Measurements from ENCODE around the gene MRPL54. TPM values are rescaled to one million over a fixed set of nuclear protein-coding genes. Genes with fewer than 3 reads are reported as not detected.

The MRPL54 gene
- polyA plus RNA-seq, 1 donor (not counting 4 experiments of a cell fraction or from before 2014, with no cell fraction given) = 27.0 TPM

DNA sequence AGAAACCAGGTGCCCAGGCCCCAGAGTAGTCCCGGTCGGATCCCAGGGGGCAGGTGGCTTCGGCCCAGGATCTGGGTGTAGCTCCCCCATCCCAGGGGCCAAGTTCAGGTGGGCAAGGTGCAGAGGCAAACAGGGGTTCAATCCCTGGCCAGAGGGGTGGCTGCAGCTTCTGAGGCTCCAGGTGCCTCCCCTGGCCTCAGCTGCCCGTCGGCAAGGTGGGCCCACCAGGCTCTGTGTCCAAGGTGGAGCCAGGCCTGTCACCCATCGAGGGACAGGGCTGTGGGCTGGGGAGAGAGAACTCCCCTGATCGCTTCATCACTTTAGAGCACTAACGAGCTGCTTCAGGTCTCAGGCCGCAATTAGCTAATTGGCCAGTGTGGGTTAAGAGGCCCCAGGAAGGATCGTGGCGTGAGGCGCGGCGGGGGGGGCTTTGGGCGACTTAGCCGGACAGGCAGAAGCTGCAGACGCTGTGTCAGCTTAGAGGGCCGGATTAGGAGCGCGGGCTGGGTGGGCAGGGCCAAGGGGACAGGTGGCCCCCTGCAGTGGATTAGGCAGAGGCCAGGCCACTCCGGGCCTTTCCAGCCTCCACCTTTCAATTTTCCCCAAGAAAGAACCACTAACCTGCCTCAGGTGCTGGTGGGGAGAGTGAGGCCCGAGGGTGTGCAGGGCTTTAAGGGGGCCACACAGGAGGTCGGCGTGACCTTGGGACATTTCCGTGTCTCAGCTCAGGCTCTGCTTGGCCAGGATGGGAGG lies 12.3 kb downstream of the MRPL54 start:
- no peaks in the 10 kb centered on the region for H3K4me1 ChIP-seq (ENCODE audit: control insufficient read depth, extremely low read depth, insufficient read depth, low read length)
- no peak for FAIRE-seq
- no peak overlapping the region for H3K9ac ChIP-seq (ENCODE audit: control insufficient read depth, extremely low read depth, insufficient read depth, low read length)
- H3K79me2 ChIP-seq (ENCODE audit: control insufficient read depth, insufficient read depth, low read length) = no peaks in the 10 kb centered on the region
- no peaks in the 10 kb centered on the region for H3K9me3 ChIP-seq (ENCODE audit: control insufficient read depth, low read depth, low read length)
- H2AFZ ChIP-seq (ENCODE audit: control insufficient read depth, low read length) = no peak overlapping the region
- H3K9me1 ChIP-seq (ENCODE audit: control insufficient read depth, extremely low read depth, insufficient read depth, low read length) = no peaks in the 10 kb centered on the region
- H3K27ac ChIP-seq (ENCODE audit: control insufficient read depth, insufficient read depth, low read length) = no peak overlapping the region
- DNase-seq (ENCODE audit: low read depth, low spot score) = no peak
- H3K4me2 ChIP-seq (ENCODE audit: control insufficient read depth, extremely low read depth, insufficient read depth, low read depth, low read length) = no peak overlapping the region
- TF ChIP-seq EZH2 (IDR thresholded peaks at IDR 0.05; ENCODE audit: low read length) = no peak
- TF ChIP-seq, protein P1, sequence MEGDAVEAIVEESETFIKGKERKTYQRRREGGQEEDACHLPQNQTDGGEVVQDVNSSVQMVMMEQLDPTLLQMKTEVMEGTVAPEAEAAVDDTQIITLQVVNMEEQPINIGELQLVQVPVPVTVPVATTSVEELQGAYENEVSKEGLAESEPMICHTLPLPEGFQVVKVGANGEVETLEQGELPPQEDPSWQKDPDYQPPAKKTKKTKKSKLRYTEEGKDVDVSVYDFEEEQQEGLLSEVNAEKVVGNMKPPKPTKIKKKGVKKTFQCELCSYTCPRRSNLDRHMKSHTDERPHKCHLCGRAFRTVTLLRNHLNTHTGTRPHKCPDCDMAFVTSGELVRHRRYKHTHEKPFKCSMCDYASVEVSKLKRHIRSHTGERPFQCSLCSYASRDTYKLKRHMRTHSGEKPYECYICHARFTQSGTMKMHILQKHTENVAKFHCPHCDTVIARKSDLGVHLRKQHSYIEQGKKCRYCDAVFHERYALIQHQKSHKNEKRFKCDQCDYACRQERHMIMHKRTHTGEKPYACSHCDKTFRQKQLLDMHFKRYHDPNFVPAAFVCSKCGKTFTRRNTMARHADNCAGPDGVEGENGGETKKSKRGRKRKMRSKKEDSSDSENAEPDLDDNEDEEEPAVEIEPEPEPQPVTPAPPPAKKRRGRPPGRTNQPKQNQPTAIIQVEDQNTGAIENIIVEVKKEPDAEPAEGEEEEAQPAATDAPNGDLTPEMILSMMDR (optimal IDR thresholded peaks at IDR 0.05 in 1 of 3, IDR thresholded peaks at IDR 0.05 in 1 of 3, conservative IDR thresholded peaks at IDR 0.05 in 1 of 3; ENCODE audit: extremely low read depth in 1 of 3, insufficient read depth in 2 of 3, low read length in 3 of 3) = no peak
- H3K27me3 ChIP-seq (ENCODE audit: control insufficient read depth, extremely low read depth, insufficient read depth, low read length) = peaks cover 7% of the 10 kb centered on the region
- no peak overlapping the region for H3K4me3 ChIP-seq (ENCODE audit: control insufficient read depth in 2 of 3, extremely low read depth in 1 of 3, insufficient read depth in 2 of 3, low read depth in 1 of 3, low read length in 3 of 3)
- H3K36me3 ChIP-seq (ENCODE audit: control insufficient read depth in 2 of 2, extremely low read depth in 1 of 2, insufficient read depth in 2 of 2, low read length in 2 of 2) = no peaks in the 10 kb centered on the region
- dilution Hi-C loops (cut with MboI; ENCODE audit: extremely low pct_ligation_motif_present, low sequenced_read_pairs) = no loop called here
- no peaks in the 10 kb centered on the region for H4K20me1 ChIP-seq (ENCODE audit: control insufficient read depth, extremely low read depth, insufficient read depth, low read length)

DNA sequence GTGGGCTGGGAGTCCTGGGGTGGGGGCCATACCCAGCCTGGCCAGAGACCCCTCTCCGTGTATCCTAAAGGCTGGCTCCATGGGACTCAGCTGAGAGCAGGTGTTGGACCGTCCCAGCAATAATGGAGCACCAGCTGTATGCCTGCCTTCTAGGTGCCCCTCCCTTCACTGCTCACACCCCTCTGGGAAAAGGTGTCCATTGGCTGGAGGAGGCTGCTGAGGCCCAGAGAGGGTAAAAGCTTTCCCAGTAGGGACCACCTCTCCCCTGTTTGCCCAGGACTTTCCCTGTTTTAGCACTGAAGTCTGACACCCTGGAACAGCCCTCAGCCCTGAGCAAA lies 12.9 kb downstream of the MRPL54 start:
- no peaks in the 10 kb centered on the region for H3K79me2 ChIP-seq (ENCODE audit: control insufficient read depth, insufficient read depth, low read length)
- H2AFZ ChIP-seq (ENCODE audit: control insufficient read depth, low read length) = no peak overlapping the region
- peaks cover 7% of the 10 kb centered on the region for H3K27me3 ChIP-seq (ENCODE audit: control insufficient read depth, extremely low read depth, insufficient read depth, low read length)
- no peak overlapping the region for H3K4me2 ChIP-seq (ENCODE audit: control insufficient read depth, extremely low read depth, insufficient read depth, low read depth, low read length)
- no peak for FAIRE-seq
- no peaks in the 10 kb centered on the region for H3K9me3 ChIP-seq (ENCODE audit: control insufficient read depth, low read depth, low read length)
- no peaks in the 10 kb centered on the region for H3K9me1 ChIP-seq (ENCODE audit: control insufficient read depth, extremely low read depth, insufficient read depth, low read length)
- H3K4me1 ChIP-seq (ENCODE audit: control insufficient read depth, extremely low read depth, insufficient read depth, low read length) = no peaks in the 10 kb centered on the region
- dilution Hi-C loops (cut with MboI; ENCODE audit: extremely low pct_ligation_motif_present, low sequenced_read_pairs) = no loop called here
- H4K20me1 ChIP-seq (ENCODE audit: control insufficient read depth, extremely low read depth, insufficient read depth, low read length) = no peaks in the 10 kb centered on the region
- H3K36me3 ChIP-seq (ENCODE audit: control insufficient read depth in 2 of 2, extremely low read depth in 1 of 2, insufficient read depth in 2 of 2, low read length in 2 of 2) = no peaks in the 10 kb centered on the region
- H3K27ac ChIP-seq (ENCODE audit: control insufficient read depth, insufficient read depth, low read length) = no peak overlapping the region
- H3K4me3 ChIP-seq (ENCODE audit: control insufficient read depth in 2 of 3, extremely low read depth in 1 of 3, insufficient read depth in 2 of 3, low read depth in 1 of 3, low read length in 3 of 3) = no peak overlapping the region
- DNase-seq (ENCODE audit: low read depth, low spot score) = no peak
- no peak for TF ChIP-seq EZH2 (IDR thresholded peaks at IDR 0.05; ENCODE audit: low read length)
- TF ChIP-seq, protein P1 (optimal IDR thresholded peaks at IDR 0.05 in 1 of 3, IDR thresholded peaks at IDR 0.05 in 1 of 3, conservative IDR thresholded peaks at IDR 0.05 in 1 of 3; ENCODE audit: extremely low read depth in 1 of 3, insufficient read depth in 2 of 3, low read length in 3 of 3) = no peak
- no peak overlapping the region for H3K9ac ChIP-seq (ENCODE audit: control insufficient read depth, extremely low read depth, insufficient read depth, low read length)

All from keratinocyte (primary cell).